HCT116 (cell line): ENCODE measurements around the gene TIMP1.

ENCODE experiments used
- EZH2 ChIP-seq: fragments of 200-600 bp; sonication (generic); IDR thresholded peaks from 2 replicates; pipeline ENCODE4 v1.6.1; 2017; ENCODE audit warnings: antibody characterized with exemption, mixed run types
- JUND ChIP-seq: IDR thresholded peaks from 2 replicates; pipeline ENCODE4 v1.6.1; 2012
- POLR2A ChIP-seq: IDR thresholded peaks from 2 replicates; pipeline ENCODE4 v1.7.0; 2011; ENCODE audit warnings: borderline replicate concordance; ENCODE audit not compliant: insufficient read depth, insufficient read length; ENCODE audit errors: extremely low read depth
- POLR2AphosphoS5 ChIP-seq: IDR thresholded peaks from 2 replicates; pipeline ENCODE4 v1.6.1; 2011; ENCODE audit warnings: mild to moderate bottlenecking, low read depth, low read length, moderate library complexity

DNA sequence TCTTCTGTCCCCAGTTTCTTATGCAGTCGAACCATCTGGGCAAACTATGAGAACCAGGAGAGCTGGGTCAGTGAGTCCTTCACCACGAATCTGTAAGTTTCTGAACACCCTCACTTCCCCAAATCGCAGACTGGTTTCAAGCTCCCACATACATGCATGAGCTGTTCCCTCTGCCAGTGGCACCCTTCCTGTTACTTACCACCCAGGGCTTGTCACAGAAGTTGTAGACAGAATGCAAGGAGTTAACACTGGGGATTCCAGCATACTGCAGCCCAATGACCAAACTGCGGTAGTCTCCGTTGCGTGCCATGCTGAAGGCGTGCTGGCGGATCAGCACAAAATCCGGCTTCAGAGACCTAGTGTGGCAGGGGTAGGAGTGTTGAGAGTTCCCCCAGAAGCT is 22.8 kb downstream of the TIMP1 start:
- TF ChIP-seq EZH2, result no peak
- TF ChIP-seq JUND, result no peak
- TF ChIP-seq POLR2AphosphoS5, result no peak
- no peak for TF ChIP-seq POLR2A
